ENCODE results near the gene CCDC158.

The CCDC158 gene

GRCh38 chr4:76376534-76376933 is 44.4 kb downstream of the CCDC158 start:
- H3K9ac ChIP-seq, result no peak overlapping the region
- no peaks in the 10 kb centered on the region for H3K9me3 ChIP-seq (ENCODE audit: control insufficient read depth, low read length)
- H3K36me3 ChIP-seq (ENCODE audit: control insufficient read depth, insufficient read depth, low read length), result no peaks in the 10 kb centered on the region
- H2AFZ ChIP-seq, result no peak overlapping the region
- no peaks in the 10 kb centered on the region for H3K4me1 ChIP-seq
- H3K27me3 ChIP-seq (ENCODE audit: control insufficient read depth, insufficient read depth, low read length), result no peaks in the 10 kb centered on the region
- no peak overlapping the region for H3K4me3 ChIP-seq (ENCODE audit: low read depth, low read length)
- no peak overlapping the region for H3K27ac ChIP-seq
- H3K4me2 ChIP-seq (ENCODE audit: low read length), result no peak overlapping the region
- no peak for TF ChIP-seq CTCF (IDR thresholded peaks at IDR 0.05)
- H3K79me2 ChIP-seq, result no peaks in the 10 kb centered on the region

- Histone ChIP-seq H3K4me2 (ENCODE audit: low read length) (no peak overlapping the region), H3K79me2 (no peaks in the 10 kb centered on the region), H3K27ac (no peak overlapping the region), H3K4me1 (no peaks in the 10 kb centered on the region), H3K9ac (no peak overlapping the region), H3K4me3 (ENCODE audit: low read depth, low read length) (no peak overlapping the region), H2AFZ (no peak overlapping the region), H3K36me3 (ENCODE audit: control insufficient read depth, insufficient read depth, low read length) (no peaks in the 10 kb centered on the region), H3K9me3 (ENCODE audit: control insufficient read depth, low read length) (no peaks in the 10 kb centered on the region), H3K27me3 (ENCODE audit: control insufficient read depth, insufficient read depth, low read length) (no peaks in the 10 kb centered on the region)
- no peak for TF ChIP-seq CTCF (IDR thresholded peaks at IDR 0.05)
These were observed 45.2 kb downstream of the CCDC158 start for GRCh38 chr4:76375703-76376102.

GRCh38 chr4:76374798-76375197 is 46.1 kb downstream of the CCDC158 start:
- Histone ChIP-seq H3K9me3 (ENCODE audit: control insufficient read depth, low read length) (no peaks in the 10 kb centered on the region), H3K9ac (no peak overlapping the region), H3K4me3 (ENCODE audit: low read depth, low read length) (no peak overlapping the region), H3K27me3 (ENCODE audit: control insufficient read depth, insufficient read depth, low read length) (no peaks in the 10 kb centered on the region), H3K27ac (no peak overlapping the region), H3K36me3 (ENCODE audit: control insufficient read depth, insufficient read depth, low read length) (no peaks in the 10 kb centered on the region), H2AFZ (no peak overlapping the region), H3K4me1 (no peaks in the 10 kb centered on the region), H3K79me2 (no peaks in the 10 kb centered on the region), H3K4me2 (ENCODE audit: low read length) (no peak overlapping the region)
- TF ChIP-seq CTCF (IDR thresholded peaks at IDR 0.05), result no peak

GRCh38 chr4:76373919-76374552 is 46.9 kb downstream of the CCDC158 start:
- H3K4me2 ChIP-seq (ENCODE audit: low read length), result no peak overlapping the region
- no peak for TF ChIP-seq CTCF (IDR thresholded peaks at IDR 0.05)
- no peak overlapping the region for H3K27ac ChIP-seq
- H3K36me3 ChIP-seq (ENCODE audit: control insufficient read depth, insufficient read depth, low read length), result no peaks in the 10 kb centered on the region
- H3K4me1 ChIP-seq, result no peaks in the 10 kb centered on the region
- H3K9ac ChIP-seq, result no peak overlapping the region
- no peak overlapping the region for H2AFZ ChIP-seq
- no peaks in the 10 kb centered on the region for H3K9me3 ChIP-seq (ENCODE audit: control insufficient read depth, low read length)
- no peak overlapping the region for H3K4me3 ChIP-seq (ENCODE audit: low read depth, low read length)
- no peaks in the 10 kb centered on the region for H3K79me2 ChIP-seq
- no peaks in the 10 kb centered on the region for H3K27me3 ChIP-seq (ENCODE audit: control insufficient read depth, insufficient read depth, low read length)

GRCh38 chr4:76366737-76367136 is 54.2 kb downstream of the CCDC158 start:
- no peak overlapping the region for H3K27ac ChIP-seq
- no peak overlapping the region for H3K4me3 ChIP-seq (ENCODE audit: low read depth, low read length)
- no peak overlapping the region for H2AFZ ChIP-seq
- no peak for TF ChIP-seq CTCF (IDR thresholded peaks at IDR 0.05)
- H3K36me3 ChIP-seq (ENCODE audit: control insufficient read depth, insufficient read depth, low read length), result no peaks in the 10 kb centered on the region
- no peaks in the 10 kb centered on the region for H3K4me1 ChIP-seq
- H3K9ac ChIP-seq, result no peak overlapping the region
- H3K9me3 ChIP-seq (ENCODE audit: control insufficient read depth, low read length), result no peaks in the 10 kb centered on the region
- no peak overlapping the region for H3K4me2 ChIP-seq (ENCODE audit: low read length)
- no peaks in the 10 kb centered on the region for H3K27me3 ChIP-seq (ENCODE audit: control insufficient read depth, insufficient read depth, low read length)
- H3K79me2 ChIP-seq, result no peaks in the 10 kb centered on the region

All from parathyroid adenoma (tissue), 2 donors.